OCI-LY3 (cell line): ENCODE data around the gene TPBGL.

Experiments used
- EZH2phosphoT487 ChIP-seq: fragments of 200-600 bp; shearing (Covaris generic); IDR thresholded peaks from 2 replicates; pipeline ENCODE4 v1.6.1; 2018; ENCODE audit warnings: antibody characterized with exemption, mixed run types, low read depth
- TF ChIP-seq, protein P1 (sequence below): fragments of 200-600, 300-600 bp; sonication (generic); IDR thresholded peaks from 2 replicates; pipeline ENCODE4 v1.5.1; 2014; ENCODE audit warnings: antibody characterized with exemption, low read length, low read depth

DNA sequence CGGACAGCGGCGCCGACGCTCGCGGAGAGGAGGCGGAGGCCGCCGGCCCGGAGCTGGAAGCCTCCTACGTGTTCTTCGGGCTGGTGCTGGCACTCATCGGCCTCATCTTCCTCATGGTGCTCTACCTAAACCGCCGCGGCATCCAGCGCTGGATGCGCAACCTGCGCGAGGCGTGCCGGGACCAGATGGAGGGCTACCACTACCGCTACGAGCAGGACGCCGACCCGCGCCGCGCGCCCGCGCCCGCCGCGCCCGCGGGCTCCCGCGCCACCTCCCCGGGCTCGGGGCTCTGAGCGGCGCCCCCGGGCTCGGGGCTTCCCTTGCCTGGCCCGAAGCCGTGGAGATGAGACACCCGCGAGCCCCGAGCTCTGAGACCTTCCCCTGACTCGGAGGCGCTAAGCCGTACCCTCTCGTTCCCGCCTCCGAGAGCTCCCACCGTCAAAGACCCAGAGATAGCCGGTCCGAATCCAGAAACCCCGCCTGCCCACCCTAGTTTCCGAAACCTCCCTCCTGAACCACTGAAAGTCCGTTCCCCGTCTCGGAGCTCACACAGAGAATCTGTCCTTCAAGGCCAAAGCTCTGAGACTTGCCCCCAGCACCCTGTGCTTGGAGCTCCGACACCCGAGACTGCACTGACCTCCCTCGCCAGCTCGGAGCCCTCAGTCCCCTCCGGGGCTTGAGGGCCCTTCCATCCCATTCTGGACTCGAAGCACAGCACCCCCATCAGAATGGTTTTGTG lies 1.5 kb downstream of the TPBGL start:
- TF ChIP-seq, protein P1, sequence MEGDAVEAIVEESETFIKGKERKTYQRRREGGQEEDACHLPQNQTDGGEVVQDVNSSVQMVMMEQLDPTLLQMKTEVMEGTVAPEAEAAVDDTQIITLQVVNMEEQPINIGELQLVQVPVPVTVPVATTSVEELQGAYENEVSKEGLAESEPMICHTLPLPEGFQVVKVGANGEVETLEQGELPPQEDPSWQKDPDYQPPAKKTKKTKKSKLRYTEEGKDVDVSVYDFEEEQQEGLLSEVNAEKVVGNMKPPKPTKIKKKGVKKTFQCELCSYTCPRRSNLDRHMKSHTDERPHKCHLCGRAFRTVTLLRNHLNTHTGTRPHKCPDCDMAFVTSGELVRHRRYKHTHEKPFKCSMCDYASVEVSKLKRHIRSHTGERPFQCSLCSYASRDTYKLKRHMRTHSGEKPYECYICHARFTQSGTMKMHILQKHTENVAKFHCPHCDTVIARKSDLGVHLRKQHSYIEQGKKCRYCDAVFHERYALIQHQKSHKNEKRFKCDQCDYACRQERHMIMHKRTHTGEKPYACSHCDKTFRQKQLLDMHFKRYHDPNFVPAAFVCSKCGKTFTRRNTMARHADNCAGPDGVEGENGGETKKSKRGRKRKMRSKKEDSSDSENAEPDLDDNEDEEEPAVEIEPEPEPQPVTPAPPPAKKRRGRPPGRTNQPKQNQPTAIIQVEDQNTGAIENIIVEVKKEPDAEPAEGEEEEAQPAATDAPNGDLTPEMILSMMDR: no peak
- TF ChIP-seq EZH2phosphoT487: no peak
